ENCODE results near the gene GMFB. TPM values are rescaled to one million over a fixed set of nuclear protein-coding genes. Genes with fewer than 3 reads are reported as not detected.
A peak's percentile ranks its signal among the peaks of the same experiment; 100 is the strongest.

GMFB gene
- total and polyA plus RNA-seq, 9 of the 15 experiments (the other 6 are each of a cell fraction or from before 2014, with no cell fraction given): 14.0 to 31.7 (median 20.5) TPM

DNA sequence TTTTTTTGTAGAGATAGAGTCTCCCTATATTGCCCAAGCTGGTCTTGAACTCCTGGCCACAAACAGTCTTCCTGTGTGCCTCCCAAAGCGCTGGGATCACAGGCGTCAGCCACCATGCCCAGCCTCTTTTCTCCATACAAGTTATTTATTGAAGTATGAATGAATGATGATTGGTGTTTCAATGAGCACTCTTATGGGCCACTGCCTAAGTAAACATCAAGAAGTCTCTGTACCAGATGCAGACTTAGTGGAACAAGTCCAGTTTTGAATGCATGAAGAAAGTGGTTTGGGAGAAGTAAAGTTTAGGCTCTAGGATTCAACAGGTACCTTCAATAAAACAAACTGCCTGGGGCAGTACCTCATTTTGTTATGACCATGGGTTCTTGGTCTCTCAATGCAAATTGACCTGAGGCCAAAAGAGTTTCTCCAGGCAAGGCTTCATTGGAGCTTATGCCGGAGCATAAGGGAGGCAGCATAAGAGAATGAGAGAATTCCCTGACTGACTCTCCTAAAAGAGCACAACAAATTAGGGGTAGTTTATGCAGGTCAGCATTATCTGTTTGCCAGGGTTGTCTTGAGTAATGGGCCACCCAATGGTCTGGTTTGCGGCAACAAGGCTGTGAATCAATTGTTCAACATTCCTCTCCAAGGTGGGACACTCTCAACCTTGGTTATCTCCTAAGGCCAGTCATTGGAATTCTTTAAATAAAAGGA, 1.1 kb upstream of the GMFB start:
- no peak for FAIRE-seq
- H3K9me3 ChIP-seq (replicated peaks; ENCODE audit: control insufficient read depth, insufficient read depth, low read depth, low read length): no peaks in the 10 kb centered on the region
- CTCF ChIA-PET (ENCODE audit: low intra/inter-chr PET ratio): no interaction called here
- no peak for ATAC-seq
- H2AFZ ChIP-seq (ENCODE audit: low read depth, low read length): peak overlapping the region; percentile 98
- intact Hi-C loops (cut with micrococcal nuclease): loop anchor here (2.0 to 10.0 kb wide), 2 partner anchors 49 to 125 kb away; partner anchors contain the start of gene CNIH1
- no peaks in the 10 kb centered on the region for H3K9me1 ChIP-seq (ENCODE audit: control insufficient read depth, insufficient read depth, low read length)
- H3K27ac ChIP-seq (ENCODE audit: extremely low read depth, low read depth, low read length): peak overlapping the region; percentile 82; the same call in 2 of the 3 replicates
- H3K27me3 ChIP-seq (ENCODE audit: control insufficient read depth in 2 of 2, insufficient read depth in 2 of 2, low read length in 2 of 2): no peaks in the 10 kb centered on the region
- peaks cover 27% of the 10 kb centered on the region for H3K79me2 ChIP-seq (ENCODE audit: control insufficient read depth, insufficient read depth, low read length)
- in situ Hi-C loops (cut with MboI): no loop called here
- peak overlapping the region; percentile 89 for H3K4me2 ChIP-seq (ENCODE audit: insufficient read depth, low read length)
- peaks cover 9 to 22% of the 10 kb centered on the region in 2 experiments for H3K4me1 ChIP-seq (replicated peaks in 1 of 2; ENCODE audit: control insufficient read depth in 2 of 2, insufficient read depth in 2 of 2, low read length in 2 of 2)
- H3K36me3 ChIP-seq (ENCODE audit: control insufficient read depth, insufficient read depth, low read length): no peaks in the 10 kb centered on the region
- POLR2A ChIA-PET: no interaction called here
- no peaks in the 10 kb centered on the region for H4K20me1 ChIP-seq (replicated peaks; ENCODE audit: control insufficient read depth, insufficient read depth, low read length)
- WGBS (ENCODE audit: insufficient coverage, low coverage, missing lambda C conversion rate): 32% methylated on average over 2 of the region's 4 CpGs
- peak overlapping the region; percentile 70 to 81; a peak in 3 of 4 replicates for H3K9ac ChIP-seq (ENCODE audit: insufficient read depth in 1 of 2, low read depth in 2 of 2, low read length in 2 of 2)
- DNase-seq (ENCODE audit: extremely low read depth in 1 of 4, low spot score in 3 of 4): peak in 2 of 4 experiments; percentile 6 to 30
- peak overlapping the region; percentile 88 for H3K4me3 ChIP-seq
- no TSS peak for BruUV-seq (replicated peaks)
- TF ChIP-seq ZNF766 (CRISPR knock-in tag; conservative IDR thresholded peaks at IDR 0.05): no peak
- TF ChIP-seq NR1H2 (CRISPR knock-in tag; IDR thresholded peaks at IDR 0.05): no peak
- no peak for TF ChIP-seq MTA2 (IDR thresholded peaks at IDR 0.05; ENCODE audit: low read depth)
- TF ChIP-seq XRCC4 (IDR thresholded peaks at IDR 0.05; ENCODE audit: extremely low read depth, insufficient read depth, insufficient read length): no peak
- TF ChIP-seq, protein P1, sequence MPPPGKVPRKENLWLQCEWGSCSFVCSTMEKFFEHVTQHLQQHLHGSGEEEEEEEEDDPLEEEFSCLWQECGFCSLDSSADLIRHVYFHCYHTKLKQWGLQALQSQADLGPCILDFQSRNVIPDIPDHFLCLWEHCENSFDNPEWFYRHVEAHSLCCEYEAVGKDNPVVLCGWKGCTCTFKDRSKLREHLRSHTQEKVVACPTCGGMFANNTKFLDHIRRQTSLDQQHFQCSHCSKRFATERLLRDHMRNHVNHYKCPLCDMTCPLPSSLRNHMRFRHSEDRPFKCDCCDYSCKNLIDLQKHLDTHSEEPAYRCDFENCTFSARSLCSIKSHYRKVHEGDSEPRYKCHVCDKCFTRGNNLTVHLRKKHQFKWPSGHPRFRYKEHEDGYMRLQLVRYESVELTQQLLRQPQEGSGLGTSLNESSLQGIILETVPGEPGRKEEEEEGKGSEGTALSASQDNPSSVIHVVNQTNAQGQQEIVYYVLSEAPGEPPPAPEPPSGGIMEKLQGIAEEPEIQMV (tag; conservative IDR thresholded peaks at IDR 0.05; ENCODE audit: low read depth): no peak
- no peak for TF ChIP-seq IFI16 (CRISPR knock-in tag; IDR thresholded peaks at IDR 0.05)
- TF ChIP-seq AFF4 (CRISPR knock-in tag; IDR thresholded peaks at IDR 0.05): no peak
- TF ChIP-seq ZNF79 (CRISPR knock-in tag; IDR thresholded peaks at IDR 0.05; ENCODE audit: low read depth): no peak
- no peak for TF ChIP-seq FOS (IDR thresholded peaks at IDR 0.05; ENCODE audit: extremely low read depth, insufficient read length)
- no peak for TF ChIP-seq KAT8 (IDR thresholded peaks at IDR 0.05; ENCODE audit: low read depth)
- no peak for TF ChIP-seq PRMT5 (CRISPR knock-in tag; IDR thresholded peaks at IDR 0.05)
- no peak for TF ChIP-seq NCOA4 (IDR thresholded peaks at IDR 0.05; ENCODE audit: partially characterized antibody)
- TF ChIP-seq TRIM28 (IDR thresholded peaks at IDR 0.05): no peak
- no peak for TF ChIP-seq ESRRA (IDR thresholded peaks at IDR 0.05; ENCODE audit: borderline replicate concordance, low read depth)
- TF ChIP-seq ZNF436 (CRISPR knock-in tag; IDR thresholded peaks at IDR 0.05): no peak
- no peak for TF ChIP-seq CBX1 (IDR thresholded peaks at IDR 0.05; ENCODE audit: low read depth)
- TF ChIP-seq FOXA3 (CRISPR knock-in tag; conservative IDR thresholded peaks at IDR 0.05 in 1 of 2, IDR thresholded peaks at IDR 0.05 in 1 of 2): 0 out of 4 replicates have a peak, but pooled peaks of 1 of the 2 experiments have one; percentile 18
- no peak for TF ChIP-seq ZNF121 (CRISPR knock-in tag; conservative IDR thresholded peaks at IDR 0.05)
